Muscle layer of duodenum (tissue), 2 donors: ENCODE measurements around the gene EPS8L1.

ENCODE experiments used
- H3K27ac ChIP-seq: one replicate; pipeline ENCODE4 v1.7.0; 2013; ENCODE audit warnings: mild to moderate bottlenecking, low read length
- H3K27me3 ChIP-seq: one replicate; pipeline ENCODE4 v1.7.0; 2013; ENCODE audit warnings: low read depth, mild to moderate bottlenecking, control low read depth, low read length
- H3K36me3 ChIP-seq, 2 donors: one replicate each; pipeline ENCODE4 v1.7.0; 2013; ENCODE audit warnings: low read length in 2 of 2, control low read depth in 1 of 2, mild to moderate bottlenecking in 1 of 2; ENCODE audit not compliant: insufficient read depth in 2 of 2, control insufficient read depth in 1 of 2
- H3K4me1 ChIP-seq, 2 donors: one replicate each; pipeline ENCODE4 v1.7.0; 2013; ENCODE audit warnings: low read length in 2 of 2, mild to moderate bottlenecking in 2 of 2, control low read depth in 1 of 2, moderate library complexity in 1 of 2; ENCODE audit not compliant: insufficient read depth in 2 of 2, control insufficient read depth in 1 of 2
- H3K4me3 ChIP-seq, 2 donors: one replicate each; pipeline ENCODE4 v1.7.0; 2013; ENCODE audit warnings: low read length in 2 of 2, low read depth in 1 of 2, mild to moderate bottlenecking in 1 of 2
- H3K9me3 ChIP-seq, 2 donors: one replicate each; pipeline ENCODE4 v1.7.0; 2013; ENCODE audit warnings: low read length in 2 of 2, control low read depth in 1 of 2, mild to moderate bottlenecking in 1 of 2; ENCODE audit not compliant: control insufficient read depth in 1 of 2
- donor health status: healthy.

Gene EPS8L1

GRCh38 chr19:55113570-55114039 lies 37.9 kb downstream of the EPS8L1 start:
- peak overlapping the region; percentile 85 for H3K27ac ChIP-seq
- H3K36me3 ChIP-seq, result peaks cover 0 to 16% of the 10 kb centered on the region in 2 donors
- no peaks in the 10 kb centered on the region for H3K9me3 ChIP-seq
- H3K4me3 ChIP-seq, result peak overlapping the region in 1 of 2 donors; percentile 97
- H3K4me1 ChIP-seq, result peaks cover 15 to 60% of the 10 kb centered on the region in 2 donors
- H3K27me3 ChIP-seq, result no peaks in the 10 kb centered on the region

GRCh38 chr19:55114566-55115145 lies 39.0 kb downstream of the EPS8L1 start:
- Histone ChIP-seq H3K27ac (peak overlapping the region; percentile 90), H3K4me1 (peaks cover 15 to 58% of the 10 kb centered on the region in 2 donors)

DNA sequence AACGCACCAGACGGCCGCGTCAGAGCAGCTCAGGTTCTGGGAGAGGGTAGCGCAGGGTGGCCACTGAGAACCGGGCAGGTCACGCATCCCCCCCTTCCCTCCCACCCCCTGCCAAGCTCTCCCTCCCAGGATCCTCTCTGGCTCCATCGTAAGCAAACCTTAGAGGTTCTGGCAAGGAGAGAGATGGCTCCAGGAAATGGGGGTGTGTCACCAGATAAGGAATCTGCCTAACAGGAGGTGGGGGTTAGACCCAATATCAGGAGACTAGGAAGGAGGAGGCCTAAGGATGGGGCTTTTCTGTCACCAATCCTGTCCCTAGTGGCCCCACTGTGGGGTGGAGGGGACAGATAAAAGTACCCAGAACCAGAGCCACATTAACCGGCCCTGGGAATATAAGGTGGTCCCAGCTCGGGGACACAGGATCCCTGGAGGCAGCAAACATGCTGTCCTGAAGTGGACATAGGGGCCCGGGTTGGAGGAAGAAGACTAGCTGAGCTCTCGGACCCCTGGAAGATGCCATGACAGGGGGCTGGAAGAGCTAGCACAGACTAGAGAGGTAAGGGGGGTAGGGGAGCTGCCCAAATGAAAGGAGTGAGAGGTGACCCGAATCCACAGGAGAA lies 39.9 kb downstream of the EPS8L1 start:
- H3K27me3 ChIP-seq, result no peaks in the 10 kb centered on the region
- peak overlapping the region; percentile 92 to 97 for H3K4me3 ChIP-seq
- H3K27ac ChIP-seq, result peak overlapping the region; percentile 90
- peaks cover 0 to under 1% of the 10 kb centered on the region in 2 donors for H3K36me3 ChIP-seq
- H3K4me1 ChIP-seq, result peaks cover 15 to 54% of the 10 kb centered on the region in 2 donors
- H3K9me3 ChIP-seq, result no peaks in the 10 kb centered on the region

More at GRCh38 chr19:55114566-55115145, 39.0 kb downstream of the EPS8L1 start:
- Histone ChIP-seq H3K9me3 (no peaks in the 10 kb centered on the region), H3K36me3 (peaks cover 0 to 9% of the 10 kb centered on the region in 2 donors), H3K27me3 (no peaks in the 10 kb centered on the region), H3K4me3 (peak overlapping the region in 1 of 2 donors; percentile 97)

DNA sequence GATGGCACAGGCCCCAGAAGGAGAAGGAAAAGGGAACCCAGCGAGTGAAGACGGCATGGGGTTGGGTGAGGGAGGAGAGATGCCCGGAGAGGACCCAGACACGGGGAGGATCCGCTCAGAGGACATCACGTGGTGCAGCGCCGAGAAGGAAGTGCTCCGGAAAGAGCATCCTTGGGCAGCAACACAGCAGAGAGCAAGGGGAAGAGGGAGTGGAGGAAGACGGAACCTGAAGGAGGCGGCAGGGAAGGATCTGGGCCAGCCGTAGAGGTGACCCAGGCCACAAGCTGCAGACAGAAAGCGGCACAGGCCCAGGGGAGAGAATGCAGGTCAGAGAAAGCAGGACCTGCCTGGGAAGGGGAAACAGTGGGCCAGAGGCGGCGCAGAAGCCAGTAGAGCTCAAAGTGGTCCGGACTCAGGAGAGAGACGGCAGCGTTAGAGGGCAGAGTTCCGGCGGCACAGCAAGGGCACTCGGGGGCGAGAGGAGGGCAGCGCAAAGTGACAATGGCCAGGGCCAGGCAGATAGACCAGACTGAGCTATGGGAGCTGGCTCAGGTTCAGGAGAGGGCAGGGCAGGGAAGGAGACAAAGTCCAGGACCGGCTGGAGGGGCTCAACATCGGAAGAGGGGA lies 40.7 kb downstream of the EPS8L1 start:
- Histone ChIP-seq H3K4me3 (peak overlapping the region; percentile 92 to 97), H3K27me3 (no peaks in the 10 kb centered on the region), H3K9me3 (no peaks in the 10 kb centered on the region), H3K4me1 (peaks cover 15 to 52% of the 10 kb centered on the region in 2 donors), H3K27ac (peak overlapping the region; percentile 90), H3K36me3 (no peaks in the 10 kb centered on the region)

DNA sequence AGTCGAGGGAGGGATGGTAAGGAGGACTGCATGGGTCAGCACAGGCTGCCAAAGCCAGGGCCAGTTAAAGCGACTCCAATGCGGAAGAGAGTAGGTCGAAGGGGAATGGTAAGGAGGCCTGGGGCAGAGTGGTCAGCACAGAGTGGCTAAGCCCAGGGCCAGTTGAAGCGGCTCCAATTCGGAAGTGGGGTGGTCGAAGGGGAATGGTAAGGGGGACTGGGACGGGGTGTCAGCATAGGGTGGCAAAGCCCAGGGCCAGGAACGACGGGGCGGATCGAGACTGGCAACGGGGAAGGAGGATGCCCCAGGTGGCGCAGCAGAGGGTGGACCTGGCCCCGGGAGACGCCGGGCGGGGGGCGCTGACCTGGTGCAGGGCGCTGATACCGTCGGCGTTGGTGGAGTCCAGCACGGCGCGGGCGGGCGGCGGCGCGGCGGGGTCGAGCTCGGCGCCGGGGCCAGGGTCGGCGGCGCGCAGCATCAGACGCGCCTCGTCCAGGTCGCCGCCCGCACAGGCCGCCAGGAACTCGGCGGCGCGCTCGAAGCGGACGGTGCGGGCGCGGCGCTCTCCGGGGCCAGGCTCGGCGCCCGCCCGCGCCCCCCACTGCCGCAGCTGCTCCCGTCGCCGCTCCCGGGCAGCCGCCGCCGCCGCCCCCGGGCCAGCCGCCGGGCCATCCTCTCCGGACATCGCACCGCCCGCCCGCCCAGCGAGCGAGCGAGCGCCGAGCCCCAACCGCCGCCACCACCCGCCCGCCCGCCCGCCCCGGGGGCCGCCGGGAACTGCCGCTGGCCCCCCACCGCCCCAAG lies 41.4 kb downstream of the EPS8L1 start, which contains the start of gene PPP1R12C:
Gene PPP1R12C (minus strand): TSS at position 779 of the 804 bp plus-strand sequence. CDS start 94 bp downstream, at position 685.
- H3K9me3 ChIP-seq, result no peaks in the 10 kb centered on the region
- H3K27ac ChIP-seq, result peak within 1 kb of the TSS; percentile 90
- H3K36me3 ChIP-seq, result no peaks in the 10 kb centered on the region
- H3K4me3 ChIP-seq, result peak within 1 kb of the TSS; percentile 92 to 97
- H3K4me1 ChIP-seq, result peaks cover 15 to 52% of the 10 kb centered on the region in 2 donors
- no peaks in the 10 kb centered on the region for H3K27me3 ChIP-seq

DNA sequence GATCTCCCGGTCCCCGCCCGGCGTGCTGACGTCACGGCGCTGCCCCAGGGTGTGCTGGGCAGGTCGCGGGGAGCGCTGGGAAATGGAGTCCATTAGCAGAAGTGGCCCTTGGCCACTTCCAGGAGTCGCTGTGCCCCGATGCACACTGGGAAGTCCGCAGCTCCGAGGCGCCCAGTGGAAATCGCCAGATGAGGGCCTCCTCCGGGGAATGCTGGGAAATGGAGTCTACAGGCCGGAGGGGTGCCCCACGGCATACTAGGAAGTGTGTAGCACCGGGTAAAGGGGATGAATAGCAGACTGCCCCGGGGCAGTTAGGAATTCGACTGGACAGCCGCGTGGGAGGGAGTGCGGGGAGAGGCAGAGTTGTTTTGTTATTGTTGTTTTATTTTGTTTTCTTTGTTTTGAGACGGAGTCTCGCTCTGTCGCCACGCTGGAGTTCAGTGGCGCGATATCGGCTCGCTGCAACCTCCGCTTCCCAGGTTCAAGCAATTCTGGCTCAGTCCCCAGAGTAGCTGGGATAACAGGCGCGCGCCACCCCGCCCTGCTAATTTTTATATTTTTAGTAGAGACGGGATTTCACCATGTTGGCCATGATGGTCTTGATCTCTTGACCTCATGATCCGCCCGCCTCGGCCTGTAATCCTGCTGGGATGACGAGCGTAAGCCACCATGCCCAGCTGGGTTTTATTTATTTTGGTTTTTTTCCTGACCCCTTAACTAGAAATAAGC lies 42.2 kb downstream of the EPS8L1 start:
- H3K9me3 ChIP-seq, result no peaks in the 10 kb centered on the region
- peak overlapping the region; percentile 66 to 78 for H3K4me3 ChIP-seq
- H3K27me3 ChIP-seq, result no peaks in the 10 kb centered on the region
- H3K36me3 ChIP-seq, result no peaks in the 10 kb centered on the region
- H3K27ac ChIP-seq, result peak overlapping the region; percentile 74
- peaks cover 14 to 46% of the 10 kb centered on the region in 2 donors for H3K4me1 ChIP-seq

DNA sequence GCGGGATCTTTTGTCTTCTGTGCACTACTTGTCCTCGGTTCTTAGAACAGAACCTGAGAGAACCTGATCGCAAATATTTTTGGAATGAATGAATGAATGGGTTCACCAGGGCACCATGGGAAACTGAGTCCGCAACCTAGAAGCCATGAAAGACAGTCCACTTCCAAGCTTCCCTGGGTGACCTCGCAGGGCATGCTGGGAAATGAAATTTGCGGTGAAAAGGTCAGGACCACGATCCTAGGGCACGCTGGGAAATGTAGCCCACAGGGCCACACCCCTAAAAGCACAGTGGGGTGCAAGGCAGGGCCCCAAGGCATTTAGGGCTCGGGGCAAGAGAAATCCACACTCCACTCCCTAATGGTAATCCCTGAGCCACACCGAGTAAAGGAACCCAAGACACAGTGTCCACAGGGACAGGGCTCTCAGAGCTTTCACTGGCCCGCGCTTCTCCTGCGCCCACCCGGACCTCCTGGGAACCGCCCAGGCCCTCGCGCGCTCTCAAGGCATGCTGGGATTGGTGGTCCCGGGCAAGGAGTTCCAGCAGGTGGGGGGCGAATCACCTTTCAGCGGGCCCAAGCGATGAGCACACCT lies 42.8 kb downstream of the EPS8L1 start:
- Histone ChIP-seq H3K36me3 (no peaks in the 10 kb centered on the region), H3K4me3 (peak overlapping the region; percentile 66 to 78), H3K27ac (no peak overlapping the region), H3K27me3 (no peaks in the 10 kb centered on the region), H3K9me3 (no peaks in the 10 kb centered on the region), H3K4me1 (peaks cover 10 to 39% of the 10 kb centered on the region in 2 donors)

DNA sequence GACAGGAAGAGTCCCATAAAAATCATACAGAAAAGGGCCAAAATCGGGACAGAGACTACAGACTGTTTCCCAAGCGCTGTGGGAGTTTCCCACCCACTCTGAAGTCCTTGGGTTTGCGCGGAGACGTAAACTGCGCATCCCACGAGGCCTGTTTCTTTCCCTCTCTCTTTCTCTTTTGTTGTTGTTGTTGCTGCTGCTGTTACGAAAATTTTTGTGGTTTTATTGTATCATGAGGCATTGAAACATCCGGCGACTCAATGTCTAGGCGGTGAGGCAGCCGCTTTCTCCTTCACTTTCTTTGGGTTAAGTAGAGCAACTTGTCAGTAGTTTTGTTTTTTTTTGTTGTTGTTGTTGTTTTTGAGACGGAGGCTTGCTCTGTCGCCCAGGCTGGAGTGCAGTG lies 43.4 kb downstream of the EPS8L1 start:
- Histone ChIP-seq H3K4me3 (no peak overlapping the region), H3K27me3 (no peaks in the 10 kb centered on the region), H3K9me3 (no peaks in the 10 kb centered on the region), H3K36me3 (no peaks in the 10 kb centered on the region), H3K4me1 (peaks cover 10 to 34% of the 10 kb centered on the region in 2 donors), H3K27ac (no peak overlapping the region)

DNA sequence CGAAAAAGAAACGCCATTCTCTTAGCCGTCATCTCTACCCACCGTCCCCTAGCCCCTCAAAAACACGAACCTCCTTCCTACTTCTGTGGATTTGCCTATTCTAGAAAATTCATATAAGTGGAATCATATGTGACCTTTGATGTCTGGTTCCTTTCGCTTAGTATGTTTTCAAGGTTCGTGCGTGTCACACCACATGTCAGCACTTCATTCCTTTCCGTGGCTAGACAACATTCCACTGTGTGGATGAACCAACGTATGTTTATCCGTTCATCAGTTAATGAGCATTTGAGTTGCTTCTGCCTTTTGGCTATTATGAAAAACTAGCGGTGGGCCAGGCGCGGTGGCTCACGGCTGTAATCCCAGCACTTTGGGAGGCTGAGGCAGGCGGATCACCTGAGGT lies 55.8 kb downstream of the EPS8L1 start:
- Histone ChIP-seq H3K4me3 (no peak overlapping the region), H3K36me3 (no peaks in the 10 kb centered on the region), H3K27ac (no peak overlapping the region), H3K27me3 (peaks cover 6% of the 10 kb centered on the region), H3K4me1 (no peaks in the 10 kb centered on the region), H3K9me3 (no peaks in the 10 kb centered on the region)

DNA sequence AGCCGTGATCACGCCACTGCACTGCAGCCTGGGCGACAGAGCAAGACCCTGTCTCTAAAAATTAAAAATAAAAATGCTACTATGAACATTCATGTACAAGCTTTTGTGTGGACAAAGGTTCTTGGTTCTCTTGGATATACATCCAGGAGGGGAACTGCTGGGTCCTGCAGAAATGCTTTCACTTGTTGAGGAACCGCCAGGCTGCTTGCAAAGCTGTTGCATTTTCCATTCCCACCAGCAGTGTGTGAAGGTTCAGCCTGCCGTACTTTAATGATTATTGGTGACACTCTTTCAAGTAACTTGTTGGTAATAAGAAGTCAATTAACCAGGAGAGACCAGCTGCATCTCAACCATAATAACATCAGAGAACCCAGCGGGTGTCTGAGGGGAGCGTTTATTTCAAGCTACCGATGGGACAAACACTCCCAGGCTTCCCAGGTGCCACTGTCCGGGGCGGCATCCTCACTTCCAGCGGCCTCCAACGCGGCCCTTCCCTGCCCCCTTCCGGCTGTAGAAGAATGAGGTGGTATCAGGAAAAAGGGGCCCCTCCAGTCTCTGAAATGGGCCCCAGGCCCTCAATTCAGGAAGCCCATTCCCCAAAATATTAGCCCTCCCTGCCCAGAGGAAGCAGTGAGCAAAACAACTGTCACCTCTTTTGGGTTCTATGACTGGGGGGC lies 56.9 kb downstream of the EPS8L1 start:
- no peaks in the 10 kb centered on the region for H3K4me1 ChIP-seq
- H3K9me3 ChIP-seq, result no peaks in the 10 kb centered on the region
- H3K27me3 ChIP-seq, result peaks cover 6% of the 10 kb centered on the region
- no peak overlapping the region for H3K27ac ChIP-seq
- no peaks in the 10 kb centered on the region for H3K36me3 ChIP-seq
- H3K4me3 ChIP-seq, result no peak overlapping the region
